AG20443 (cell line): Measurements from ENCODE around the gene PLOD1.
A peak's percentile ranks its signal among the peaks of the same experiment; 100 is the strongest.

Experiments used
- DNase-seq: peaks from one replicate; pipeline ENCODE4 v3.0.0; 2012; ENCODE audit warnings: low spot score, mixed read lengths

The PLOD1 gene

GRCh38 chr1:11978301-11978700 is 43.8 kb downstream of the PLOD1 start:
- DNase-seq, result no peak

GRCh38 chr1:11979028-11979850 is 44.7 kb downstream of the PLOD1 start:
- no peak for DNase-seq

- DNase-seq, result peak; percentile 97
Measured at GRCh38 chr1:11979851-11980675, 45.5 kb downstream of the PLOD1 start, which contains the start of gene MFN2. TSS of gene MFN2 (plus strand) at chr1:11980444. CDS start at chr1:11989169, 8,725 bp downstream.

GRCh38 chr1:11980676-11980972 is 46.1 kb downstream of the PLOD1 start:
- no peak for DNase-seq

DNA sequence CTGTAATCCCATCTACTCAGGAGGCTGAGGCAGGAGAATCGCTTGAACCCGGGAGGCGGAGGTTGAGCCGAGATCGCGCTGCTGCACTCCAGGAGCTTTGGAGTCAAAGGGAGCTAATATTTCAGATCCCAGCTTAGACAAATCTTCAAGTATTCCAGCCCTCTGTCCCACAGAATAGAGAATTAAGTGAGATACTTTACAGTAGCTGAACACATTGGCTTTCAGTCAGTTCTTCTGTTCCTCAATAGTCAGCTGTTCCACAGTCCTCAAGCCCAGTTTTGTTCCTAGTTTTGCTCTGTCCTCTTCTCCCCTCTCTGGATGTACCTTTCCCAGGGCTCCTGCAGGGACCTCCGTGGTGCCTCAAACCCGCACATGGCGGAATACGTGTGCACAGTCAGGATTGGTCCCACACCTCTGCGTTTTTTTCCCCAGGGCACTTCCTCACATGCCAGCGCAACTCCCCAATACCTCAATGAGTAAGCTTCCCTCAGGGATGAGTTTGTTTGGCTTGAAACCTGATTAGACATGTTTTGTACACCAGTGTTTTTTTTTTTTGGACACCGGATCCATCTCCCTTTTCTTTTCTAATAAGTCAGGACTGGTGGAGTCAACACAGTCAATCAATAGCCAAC is 47.0 kb downstream of the PLOD1 start:
- DNase-seq, result no peak

DNA sequence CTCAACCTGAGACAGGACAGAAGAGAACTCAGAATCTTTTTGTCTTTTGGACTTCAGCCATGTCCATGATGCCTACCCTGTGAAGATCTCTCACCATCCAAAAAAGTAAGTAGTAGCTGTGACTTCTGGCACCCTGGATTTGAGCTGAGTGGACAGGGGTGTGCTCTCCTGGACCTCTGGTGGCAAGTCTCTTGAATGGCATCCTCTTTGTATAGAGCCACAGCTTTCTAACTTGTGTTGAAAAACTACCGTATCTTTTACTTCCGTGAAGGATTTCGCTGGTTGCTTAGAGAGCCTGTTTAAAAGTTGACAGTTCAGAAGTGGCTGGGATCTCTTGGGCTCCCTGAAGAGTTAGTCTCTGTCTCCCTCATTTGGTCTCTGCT is 47.5 kb downstream of the PLOD1 start:
- DNase-seq, result no peak

GRCh38 chr1:11984121-11984520 is 49.6 kb downstream of the PLOD1 start:
- no peak for DNase-seq

DNA sequence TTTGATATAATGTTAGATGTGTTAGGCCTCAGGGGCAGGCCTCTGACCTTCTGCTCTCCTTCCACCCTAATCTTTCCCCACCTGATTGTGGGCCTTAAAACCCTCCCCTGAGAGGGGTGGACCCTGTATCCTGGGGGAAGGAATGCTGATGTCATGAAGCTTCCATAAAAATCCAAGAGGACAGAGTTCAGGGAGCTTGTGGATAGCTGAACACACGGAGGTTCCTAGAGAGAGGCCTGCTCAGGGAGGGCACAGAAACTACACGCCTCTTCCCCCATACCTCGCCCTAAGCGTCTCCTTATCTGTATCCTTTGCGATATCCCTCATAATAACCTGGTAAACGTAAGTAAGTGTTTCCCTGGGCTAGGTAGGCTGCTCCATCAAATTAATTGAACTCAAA is 50.1 kb downstream of the PLOD1 start:
- DNase-seq, result no peak

GRCh38 chr1:11985171-11985570 is 50.7 kb downstream of the PLOD1 start:
- no peak for DNase-seq

- DNase-seq, result peak; percentile 64
Measured at GRCh38 chr1:11985851-11986250, 51.3 kb downstream of the PLOD1 start.

DNA sequence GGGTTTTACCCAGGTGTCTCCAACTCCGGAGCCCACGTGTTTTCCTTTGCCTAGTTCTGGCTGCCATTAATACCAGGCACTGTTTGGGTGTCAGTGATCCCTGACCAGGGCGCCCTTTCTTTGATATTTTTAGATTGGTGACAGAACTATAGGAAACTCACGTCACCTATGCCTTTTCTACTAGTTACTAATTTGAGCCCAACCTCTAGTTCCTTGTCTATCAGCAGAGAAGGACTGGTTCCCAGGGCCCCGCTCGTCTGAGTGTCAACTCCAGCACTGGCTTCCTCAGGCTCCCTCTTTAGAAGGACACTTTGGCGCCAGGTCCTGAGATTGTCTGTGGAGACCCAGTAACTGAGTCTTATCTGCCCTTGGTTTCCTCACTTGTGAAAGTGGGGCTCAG is 55.2 kb downstream of the PLOD1 start:
- no peak for DNase-seq

DNA sequence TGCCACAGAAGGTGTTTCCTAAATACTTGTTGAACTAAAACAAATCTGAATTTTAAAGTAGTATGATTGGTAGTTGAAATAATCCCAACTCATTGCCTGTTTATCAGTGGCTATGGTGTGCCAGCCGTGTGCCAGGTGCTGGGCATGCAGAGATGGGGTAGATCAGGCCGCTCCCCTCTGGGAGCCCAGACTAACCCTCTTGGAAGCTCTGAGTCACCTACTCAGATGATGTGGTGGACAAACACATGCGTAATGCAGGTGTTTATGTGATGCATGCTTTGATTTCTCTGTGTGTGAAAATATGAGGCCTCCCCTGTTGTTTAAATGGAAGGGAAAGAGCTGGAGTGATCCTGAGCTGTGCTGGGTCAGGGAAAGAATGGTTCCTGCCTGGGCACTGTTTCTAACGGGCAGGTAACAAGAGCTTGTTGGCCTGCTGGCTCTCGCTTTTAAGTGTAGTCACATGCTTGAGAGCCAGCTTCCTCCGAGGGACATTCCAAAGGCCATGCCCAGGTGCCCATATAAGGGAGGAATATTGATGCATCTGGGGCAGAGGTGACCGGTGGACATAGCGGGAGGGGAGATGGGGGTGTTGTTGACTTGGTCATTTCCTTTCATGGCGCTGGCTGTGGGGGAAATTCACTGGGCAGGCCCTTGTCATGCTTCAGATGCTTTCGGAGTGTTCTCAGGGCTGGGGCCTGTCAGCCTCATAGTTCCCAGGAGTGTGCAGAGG is 56.0 kb downstream of the PLOD1 start:
- no peak for DNase-seq

GRCh38 chr1:11991969-11992676 is 57.6 kb downstream of the PLOD1 start:
- no peak for DNase-seq

GRCh38 chr1:11997081-11997850 is 62.7 kb downstream of the PLOD1 start:
- no peak for DNase-seq

DNA sequence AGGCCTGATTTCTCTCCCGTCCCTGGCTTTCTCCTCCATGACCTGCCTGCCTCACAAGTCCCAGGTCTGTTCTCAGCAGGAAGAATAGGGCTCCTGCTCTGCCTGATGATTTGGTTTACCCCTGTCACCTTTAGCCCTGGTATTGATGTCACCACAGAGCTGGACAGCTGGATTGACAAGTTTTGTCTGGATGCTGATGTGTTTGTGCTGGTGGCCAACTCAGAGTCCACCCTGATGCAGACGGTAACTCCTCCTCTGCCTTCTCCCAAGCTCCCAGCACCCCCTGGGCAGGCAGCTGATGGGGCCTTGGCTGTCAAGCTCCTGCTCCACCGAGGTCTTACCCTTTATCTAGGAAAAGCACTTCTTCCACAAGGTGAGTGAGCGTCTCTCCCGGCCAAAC is 64.1 kb downstream of the PLOD1 start:
- DNase-seq, result no peak

- DNase-seq, result no peak
Measured at GRCh38 chr1:11999236-11999635, 64.7 kb downstream of the PLOD1 start.

- DNase-seq, result no peak
Measured at GRCh38 chr1:12001249-12001917, 66.9 kb downstream of the PLOD1 start.

- DNase-seq, result no peak
Measured at GRCh38 chr1:12001996-12002493, 67.5 kb downstream of the PLOD1 start.

DNA sequence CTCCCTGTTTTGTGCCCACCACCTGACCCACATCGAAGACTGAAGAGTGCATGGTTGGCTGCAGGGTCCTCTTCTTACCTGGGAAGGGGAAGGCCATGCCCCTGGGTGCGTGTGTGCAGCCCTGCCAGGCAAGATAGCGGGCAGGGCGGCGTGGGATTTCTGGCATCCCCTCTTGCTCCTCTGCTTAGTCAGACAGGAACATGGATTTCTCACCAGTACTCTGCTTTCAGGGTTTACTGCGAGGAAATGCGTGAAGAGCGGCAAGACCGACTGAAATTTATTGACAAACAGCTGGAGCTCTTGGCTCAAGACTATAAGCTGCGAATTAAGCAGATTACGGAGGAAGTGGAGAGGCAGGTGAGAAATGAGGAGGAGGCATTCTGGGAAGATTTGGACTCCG is 69.2 kb downstream of the PLOD1 start:
- no peak for DNase-seq
